ENCODE results near the gene RAB19.
"Not testable (repeated sequence)": the region's sequence is repeated elsewhere in the genome, so short reads cannot be mapped to it uniquely, and the experiment has no call there.

Gene RAB19

GRCh38 chr7:140448781-140449480 lies 45.1 kb downstream of the RAB19 start:
- no peak for TF ChIP-seq CTCF (IDR thresholded peaks at IDR 0.05; ENCODE audit: low read depth, low read length, missing control alignments)
- no peak for DNase-seq (ENCODE audit: low read depth)
- in situ Hi-C loops (cut with HindIII; ENCODE audit: low sequenced_read_pairs): no loop called here
- no peak overlapping the region for H3K4me3 ChIP-seq (ENCODE audit: low read depth, low read length)

GRCh38 chr7:140451716-140452115 lies 47.9 kb downstream of the RAB19 start:
- no peak for TF ChIP-seq CTCF (IDR thresholded peaks at IDR 0.05; ENCODE audit: low read depth, low read length, missing control alignments)
- in situ Hi-C loops (cut with HindIII; ENCODE audit: low sequenced_read_pairs): no loop called here
- no peak overlapping the region for H3K4me3 ChIP-seq (ENCODE audit: low read depth, low read length)
- DNase-seq (ENCODE audit: low read depth): no peak

GRCh38 chr7:140453273-140453672 lies 49.4 kb downstream of the RAB19 start:
- TF ChIP-seq CTCF (IDR thresholded peaks at IDR 0.05; ENCODE audit: low read depth, low read length, missing control alignments): no peak
- no peak for DNase-seq (ENCODE audit: low read depth)
- no peak overlapping the region for H3K4me3 ChIP-seq (ENCODE audit: low read depth, low read length)
- in situ Hi-C loops (cut with HindIII; ENCODE audit: low sequenced_read_pairs): no loop called here

GRCh38 chr7:140453785-140454656 lies 50.2 kb downstream of the RAB19 start:
- DNase-seq (ENCODE audit: low read depth); in situ Hi-C loops (cut with HindIII; ENCODE audit: low sequenced_read_pairs); H3K4me3 ChIP-seq (ENCODE audit: low read depth, low read length): not testable (repeated sequence)

- H3K4me3 ChIP-seq (ENCODE audit: low read depth, low read length): no peak overlapping the region
- no peak for TF ChIP-seq CTCF (IDR thresholded peaks at IDR 0.05; ENCODE audit: low read depth, low read length, missing control alignments)
- no peak for DNase-seq (ENCODE audit: low read depth)
- in situ Hi-C loops (cut with HindIII; ENCODE audit: low sequenced_read_pairs): no loop called here
Measured at GRCh38 chr7:140454657-140455015, 50.8 kb downstream of the RAB19 start.

GRCh38 chr7:140455743-140456142 lies 51.9 kb downstream of the RAB19 start:
- no peak for DNase-seq (ENCODE audit: low read depth)
- in situ Hi-C loops (cut with HindIII; ENCODE audit: low sequenced_read_pairs): no loop called here
- no peak overlapping the region for H3K4me3 ChIP-seq (ENCODE audit: low read depth, low read length)
- no peak for TF ChIP-seq CTCF (IDR thresholded peaks at IDR 0.05; ENCODE audit: low read depth, low read length, missing control alignments)

GRCh38 chr7:140456551-140457051 lies 52.7 kb downstream of the RAB19 start:
- in situ Hi-C loops (cut with HindIII; ENCODE audit: low sequenced_read_pairs): no loop called here
- DNase-seq (ENCODE audit: low read depth): no peak
- no peak for TF ChIP-seq CTCF (IDR thresholded peaks at IDR 0.05; ENCODE audit: low read depth, low read length, missing control alignments)
- no peak overlapping the region for H3K4me3 ChIP-seq (ENCODE audit: low read depth, low read length)
